Lung (tissue), 12 donors: ENCODE measurements around the gene CERS1. TPM values are rescaled to one million over a fixed set of nuclear protein-coding genes. Genes with fewer than 3 reads are reported as not detected.

Source experiments
- ATAC-seq: fragments of 200-7000 bp; cut with Tn5 transposase; one replicate; pipeline ENCODE4 v1.9.1; 2020; ENCODE audit warnings: moderate number of reproducible peaks; ENCODE audit not compliant: insufficient read depth, low FRiP score
- DNase-seq, 3 donors: peaks; one replicate each; pipeline ENCODE4 v3.0.0-alpha.2; 2013 to 2017
- H3K27ac ChIP-seq, 2 donors: one replicate each; pipeline ENCODE4 v1.5.1; 2013; ENCODE audit warnings: mild to moderate bottlenecking in 2 of 2, moderate library complexity in 2 of 2, control low read depth in 1 of 2, inconsistent platforms in 1 of 2, low read depth in 1 of 2, low read length in 1 of 2
- H3K27me3 ChIP-seq, 3 donors: one replicate each; pipeline ENCODE4 v1.5.1; 2013; ENCODE audit warnings: low read length in 2 of 3; ENCODE audit not compliant: control insufficient read depth in 3 of 3, insufficient read depth in 3 of 3
- H3K36me3 ChIP-seq, 4 donors: one replicate each; pipeline ENCODE4 v1.5.1; 2013; ENCODE audit warnings: low read length in 4 of 4, mild to moderate bottlenecking in 1 of 4, moderate library complexity in 1 of 4; ENCODE audit not compliant: control insufficient read depth in 4 of 4, insufficient read depth in 4 of 4
- H3K4me1 ChIP-seq, 5 donors: one replicate each; pipeline ENCODE4 v1.5.1; 2013; ENCODE audit warnings: low read length in 5 of 5, mild to moderate bottlenecking in 2 of 5, moderate library complexity in 1 of 5; ENCODE audit not compliant: control insufficient read depth in 5 of 5, insufficient read depth in 5 of 5
- H3K4me3 ChIP-seq: one replicate; pipeline ENCODE4 v1.5.1; 2013; ENCODE audit warnings: mild to moderate bottlenecking, control low read depth, moderate library complexity
- H3K9ac ChIP-seq, 2 donors: one replicate each; pipeline ENCODE4 v1.5.1; 2013; ENCODE audit warnings: low read length in 2 of 2, control low read depth in 1 of 2; ENCODE audit not compliant: insufficient read depth in 1 of 2
- H3K9me3 ChIP-seq, 4 donors: one replicate each; pipeline ENCODE4 v1.5.1; 2013; ENCODE audit warnings: low read length in 3 of 4, mild to moderate bottlenecking in 1 of 4, moderate library complexity in 1 of 4; ENCODE audit not compliant: control insufficient read depth in 4 of 4, insufficient read depth in 3 of 4
- WGBS, 2 donors: extraction: QIAGEN DNeasy Blood & Tissue Kit; methylation state at CpG; one replicate each; pipeline ENCODE4 v1.1.7; 2013; 5-methylcytosine and 5-hydroxymethylcytosine counted together
- polyA plus RNA-seq, 2 donors: library from polyadenylated mRNA; stranded (reverse); fragments of 200-250 nt; gene quantifications; one replicate each; pipeline ENCODE4 v1.2.1, GENCODE V29; 2013
- total RNA-seq, 2 donors: library from RNA; depleted of rRNA in 1 of 2; stranded (reverse); fragments of >200 nt in 1 of 2; gene quantifications; one replicate each; pipeline ENCODE4 v1.2.1, GENCODE V29; 2014 to 2021
- TF ChIP-seq, protein P1 (sequence below): IDR thresholded peaks from 2 replicates; pipeline ENCODE4 v1.5.1; 2012; ENCODE audit warnings: mild to moderate bottlenecking; ENCODE audit errors: control extremely low read depth, extremely low read depth
- donor health status: control.
- donor health status: control.
- donor health status: Bipolar disorder and iron deficiency.
- donor health status: healthy.
- donor health status: DM: yes; HTN: yes; CAD: no.

Gene CERS1
- total and polyA plus RNA-seq, 4 donors: 0.14 to 1.7 (median 0.35) TPM

DNA sequence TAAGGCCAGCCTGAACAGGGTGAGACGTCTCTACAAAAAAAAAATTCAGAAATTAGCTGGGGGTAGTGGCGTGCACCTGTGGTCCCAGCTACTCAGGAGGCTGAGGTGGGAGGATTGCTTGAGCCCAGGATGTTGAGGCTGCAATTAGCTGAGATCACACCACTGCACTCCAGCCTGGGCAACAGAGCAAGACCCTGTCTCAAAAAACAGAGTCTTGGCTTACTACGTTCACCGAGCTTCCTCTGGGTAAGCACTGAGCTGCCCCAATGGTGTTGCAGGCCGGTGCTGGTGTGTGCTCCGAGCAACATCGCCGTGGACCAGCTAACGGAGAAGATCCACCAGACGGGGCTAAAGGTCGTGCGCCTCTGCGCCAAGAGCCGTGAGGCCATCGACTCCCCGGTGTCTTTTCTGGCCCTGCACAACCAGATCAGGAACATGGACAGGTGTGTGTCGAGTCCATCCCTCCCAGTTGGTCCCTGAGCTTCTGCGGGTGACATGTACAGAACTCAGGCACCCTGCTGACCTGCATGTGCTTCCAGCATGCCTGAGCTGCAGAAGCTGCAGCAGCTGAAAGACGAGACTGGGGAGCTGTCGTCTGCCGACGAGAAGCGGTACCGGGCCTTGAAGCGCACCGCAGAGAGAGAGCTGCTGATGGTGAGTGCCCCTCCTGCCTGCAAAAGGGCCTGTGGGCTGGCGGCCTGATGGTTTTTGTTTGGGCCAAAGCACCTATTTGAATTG, 40.1 kb downstream of the CERS1 start:
- Histone ChIP-seq H3K4me1 (peaks cover 0 to 11% (median 0%) of the 10 kb centered on the region in 5 donors), H3K9me3 (no peaks in the 10 kb centered on the region), H3K9ac (no peak overlapping the region), H3K4me3 (no peak overlapping the region), H3K27ac (no peak overlapping the region), H3K36me3 (peaks cover 12 to 93% (median 65%) of the 10 kb centered on the region in 4 donors), H3K27me3 (no peaks in the 10 kb centered on the region)
- TF ChIP-seq, protein P1, sequence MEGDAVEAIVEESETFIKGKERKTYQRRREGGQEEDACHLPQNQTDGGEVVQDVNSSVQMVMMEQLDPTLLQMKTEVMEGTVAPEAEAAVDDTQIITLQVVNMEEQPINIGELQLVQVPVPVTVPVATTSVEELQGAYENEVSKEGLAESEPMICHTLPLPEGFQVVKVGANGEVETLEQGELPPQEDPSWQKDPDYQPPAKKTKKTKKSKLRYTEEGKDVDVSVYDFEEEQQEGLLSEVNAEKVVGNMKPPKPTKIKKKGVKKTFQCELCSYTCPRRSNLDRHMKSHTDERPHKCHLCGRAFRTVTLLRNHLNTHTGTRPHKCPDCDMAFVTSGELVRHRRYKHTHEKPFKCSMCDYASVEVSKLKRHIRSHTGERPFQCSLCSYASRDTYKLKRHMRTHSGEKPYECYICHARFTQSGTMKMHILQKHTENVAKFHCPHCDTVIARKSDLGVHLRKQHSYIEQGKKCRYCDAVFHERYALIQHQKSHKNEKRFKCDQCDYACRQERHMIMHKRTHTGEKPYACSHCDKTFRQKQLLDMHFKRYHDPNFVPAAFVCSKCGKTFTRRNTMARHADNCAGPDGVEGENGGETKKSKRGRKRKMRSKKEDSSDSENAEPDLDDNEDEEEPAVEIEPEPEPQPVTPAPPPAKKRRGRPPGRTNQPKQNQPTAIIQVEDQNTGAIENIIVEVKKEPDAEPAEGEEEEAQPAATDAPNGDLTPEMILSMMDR: no peak
- DNase-seq (no peak), ATAC-seq (no peak)
- 94 to 97% methylated on average over 27 of the region's 27 CpGs for WGBS, 2 donors

GRCh38 chr19:18854982-18855381, 41.0 kb downstream of the CERS1 start:
- peaks cover 0 to 13% (median 4%) of the 10 kb centered on the region in 5 donors for H3K4me1 ChIP-seq
- DNase-seq: no peak
- peaks cover 12 to 90% (median 62%) of the 10 kb centered on the region in 4 donors for H3K36me3 ChIP-seq
- no peak overlapping the region for H3K9ac ChIP-seq
- H3K27ac ChIP-seq: no peak overlapping the region
- H3K4me3 ChIP-seq: no peak overlapping the region
- WGBS, 2 donors: 96% methylated on average over 33 of the region's 33 CpGs
- ATAC-seq: no peak
- H3K27me3 ChIP-seq: no peaks in the 10 kb centered on the region
- TF ChIP-seq, protein P1: no peak
- H3K9me3 ChIP-seq: no peaks in the 10 kb centered on the region

DNA sequence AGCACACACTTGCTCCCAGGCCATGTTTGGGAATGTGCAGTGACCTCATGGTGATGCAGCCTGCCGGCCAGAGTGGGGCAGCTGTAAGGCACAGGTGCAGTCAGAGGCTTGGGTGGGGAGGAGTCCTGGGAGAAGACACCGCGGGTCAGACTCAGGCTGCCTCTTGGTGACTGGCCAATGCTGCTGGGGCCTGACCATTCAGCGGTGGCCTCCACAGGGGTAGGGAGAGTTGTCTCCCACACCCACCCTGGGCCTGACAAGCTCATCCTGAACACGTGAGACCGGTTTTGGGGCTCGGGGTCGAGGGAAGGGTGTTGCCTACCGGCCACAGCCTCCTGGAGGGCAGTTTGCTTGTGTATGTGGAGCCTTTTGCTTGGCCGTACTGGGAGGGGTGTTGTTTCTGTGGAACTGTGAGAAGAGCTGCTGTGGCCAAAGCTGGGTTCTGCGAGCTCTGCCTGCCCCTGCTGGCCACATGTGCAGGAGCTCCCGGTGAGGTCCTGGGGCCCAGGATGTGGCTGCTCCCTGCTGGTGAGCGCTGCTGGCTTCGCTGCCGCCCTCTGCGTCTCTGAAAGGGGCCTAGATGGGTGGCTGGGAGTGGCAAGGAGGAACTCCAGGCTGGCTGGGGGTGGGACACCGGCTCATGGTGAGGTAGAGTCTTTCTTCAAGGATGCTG, 42.1 kb downstream of the CERS1 start:
- no peak overlapping the region for H3K27ac ChIP-seq
- peaks cover 12 to 84% (median 56%) of the 10 kb centered on the region in 4 donors for H3K36me3 ChIP-seq
- peaks cover 0 to 15% (median 13%) of the 10 kb centered on the region in 5 donors for H3K4me1 ChIP-seq
- no peaks in the 10 kb centered on the region for H3K27me3 ChIP-seq
- DNase-seq: no peak
- TF ChIP-seq, protein P1: no peak
- H3K9ac ChIP-seq: no peak overlapping the region
- H3K4me3 ChIP-seq: no peak overlapping the region
- 91 to 92% methylated on average over 17 of the region's 17 CpGs for WGBS, 2 donors
- no peak for ATAC-seq
- H3K9me3 ChIP-seq: no peaks in the 10 kb centered on the region
